ENCODE results near the gene RPUSD3.

The RPUSD3 gene

DNA sequence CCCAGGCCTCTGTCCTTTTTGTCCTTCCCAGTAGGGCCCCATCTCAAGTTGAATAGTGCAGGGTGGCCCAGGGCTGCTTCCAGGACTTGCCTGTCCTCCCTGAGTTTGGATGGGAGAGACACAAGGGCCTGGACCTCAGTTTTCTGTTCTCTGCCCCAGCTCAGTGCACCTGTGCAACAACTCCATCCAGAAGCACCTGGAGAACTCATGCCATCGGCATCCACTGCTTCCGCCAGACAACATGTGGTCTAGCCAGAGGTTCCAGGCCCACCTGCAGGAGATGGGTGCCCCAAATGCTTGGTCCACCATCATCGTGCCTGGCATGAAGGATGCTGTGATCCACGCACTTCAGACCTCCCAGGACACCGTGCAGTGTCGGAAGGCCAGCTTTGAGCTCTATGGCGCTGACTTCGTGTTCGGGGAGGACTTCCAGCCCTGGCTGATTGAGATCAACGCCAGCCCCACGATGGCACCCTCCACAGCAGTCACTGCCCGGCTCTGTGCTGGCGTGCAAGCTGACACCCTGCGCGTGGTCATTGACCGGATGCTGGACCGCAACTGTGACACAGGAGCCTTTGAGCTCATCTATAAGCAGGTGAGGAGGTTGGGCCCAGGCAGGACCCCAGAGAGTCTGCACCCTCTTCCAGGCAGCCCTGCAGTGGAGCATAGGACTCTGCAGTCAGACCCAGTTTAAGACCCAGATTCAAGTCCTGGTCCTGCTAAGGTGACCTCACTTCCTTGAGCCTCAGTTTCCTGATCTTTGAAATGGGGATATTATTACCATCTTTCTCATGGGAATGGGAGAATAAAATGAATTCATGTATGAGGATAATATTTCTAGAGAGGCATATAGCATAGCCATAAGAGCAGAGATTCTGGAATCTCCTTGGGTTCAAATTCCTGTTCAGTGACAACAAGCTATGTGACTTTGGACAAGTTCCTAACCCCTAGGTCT is 14.7 kb downstream of the RPUSD3 start:
- no peak for DNase-seq

DNA sequence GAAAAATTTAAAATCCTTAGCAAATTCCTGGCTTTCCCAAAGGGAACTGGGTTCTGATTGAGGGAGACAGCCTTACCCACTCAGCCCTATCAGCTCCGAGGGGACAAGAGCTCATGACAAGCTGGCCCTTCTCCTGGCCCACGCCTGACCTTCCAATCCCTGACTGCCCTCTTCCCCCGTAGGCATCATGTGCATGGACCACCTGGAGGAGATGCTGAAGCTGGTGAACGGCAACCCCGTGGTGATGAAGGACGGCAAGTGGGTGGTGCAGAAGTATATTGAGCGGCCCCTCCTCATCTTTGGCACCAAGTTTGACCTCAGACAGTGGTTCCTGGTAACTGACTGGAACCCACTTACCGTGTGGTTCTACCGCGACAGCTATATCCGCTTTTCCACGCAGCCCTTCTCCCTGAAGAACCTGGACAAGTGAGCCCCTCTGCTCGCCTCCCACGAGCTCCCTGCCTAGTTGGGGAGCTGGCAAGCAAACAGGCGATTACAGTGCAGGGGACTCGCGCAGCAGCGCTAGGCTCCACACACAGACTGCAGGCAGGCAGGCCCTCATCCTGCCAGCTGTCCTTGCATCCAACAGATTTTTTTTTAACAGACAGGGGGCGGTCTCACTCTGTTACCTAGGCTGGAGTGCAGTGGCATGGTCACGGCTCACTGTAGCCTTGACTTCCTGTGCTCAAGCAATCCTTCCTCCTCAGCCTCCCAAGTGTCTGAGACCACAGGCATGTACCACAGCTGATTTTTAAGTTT is 16.8 kb downstream of the RPUSD3 start:
- DNase-seq, result no peak

DNA sequence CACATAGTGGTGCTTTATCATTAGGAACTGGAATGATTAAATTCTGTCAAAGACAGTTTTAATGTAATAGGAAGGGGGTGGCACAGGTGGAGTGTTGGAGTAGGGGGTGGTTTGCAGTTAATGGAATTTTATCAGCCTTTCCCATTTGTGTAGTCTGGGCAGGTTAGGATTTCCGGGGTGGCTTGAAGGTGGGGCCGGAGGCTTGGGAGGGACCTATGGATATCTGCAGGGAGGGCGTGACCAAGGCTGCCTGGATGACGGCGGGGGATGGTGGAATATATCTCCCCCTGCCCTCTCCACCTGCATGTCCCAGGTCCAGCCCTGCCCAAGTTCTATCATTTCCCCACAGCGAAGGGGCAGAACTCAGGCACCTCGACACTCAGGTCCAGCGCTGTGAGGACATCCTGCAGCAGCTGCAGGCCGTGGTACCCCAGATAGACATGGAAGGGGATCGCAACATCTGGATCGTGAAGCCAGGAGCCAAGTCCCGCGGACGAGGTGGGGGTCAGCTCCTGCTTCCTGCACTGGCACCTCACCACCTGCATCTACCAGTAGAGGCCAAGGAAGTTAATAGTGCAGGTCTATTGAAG is 18.3 kb downstream of the RPUSD3 start:
- DNase-seq, result no peak

DNA sequence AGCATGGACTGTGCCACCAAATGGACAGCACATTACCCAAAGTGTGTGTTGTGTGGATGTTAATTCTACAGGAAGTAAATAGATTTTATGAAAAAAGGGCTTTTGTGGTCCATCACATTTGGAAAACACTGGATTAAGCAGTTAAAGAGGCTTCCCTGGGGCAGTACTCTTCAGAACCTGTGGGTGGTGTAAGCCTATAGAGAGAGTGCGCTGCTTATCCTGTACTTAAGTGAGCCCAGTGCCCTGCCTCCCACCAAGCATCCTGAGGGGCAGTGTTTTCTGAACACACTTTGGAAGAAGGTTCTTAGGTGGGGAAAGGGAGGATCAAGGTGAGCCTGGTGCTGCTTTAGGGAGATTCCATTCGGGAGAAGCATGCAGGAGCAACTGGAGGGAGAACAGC is 22.9 kb downstream of the RPUSD3 start:
- no peak for DNase-seq

DNA sequence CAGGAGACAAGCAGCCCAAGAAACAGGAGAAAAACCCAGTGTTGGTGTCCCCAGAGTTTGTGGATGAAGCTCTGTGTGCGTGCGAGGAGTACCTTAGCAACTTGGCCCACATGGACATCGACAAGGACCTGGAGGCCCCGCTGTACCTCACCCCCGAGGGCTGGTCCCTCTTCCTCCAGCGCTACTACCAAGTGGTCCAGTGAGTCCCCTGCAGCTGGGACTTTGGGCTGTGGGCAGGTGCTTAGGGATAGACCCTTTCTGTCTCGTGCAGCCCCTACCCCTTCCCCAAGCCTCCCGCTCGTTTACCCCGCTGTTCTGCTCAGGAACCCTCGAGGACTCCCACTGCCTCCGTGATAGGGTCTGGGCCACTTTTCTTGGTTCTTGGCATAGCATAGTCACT is 23.3 kb downstream of the RPUSD3 start:
- DNase-seq, result no peak

DNA sequence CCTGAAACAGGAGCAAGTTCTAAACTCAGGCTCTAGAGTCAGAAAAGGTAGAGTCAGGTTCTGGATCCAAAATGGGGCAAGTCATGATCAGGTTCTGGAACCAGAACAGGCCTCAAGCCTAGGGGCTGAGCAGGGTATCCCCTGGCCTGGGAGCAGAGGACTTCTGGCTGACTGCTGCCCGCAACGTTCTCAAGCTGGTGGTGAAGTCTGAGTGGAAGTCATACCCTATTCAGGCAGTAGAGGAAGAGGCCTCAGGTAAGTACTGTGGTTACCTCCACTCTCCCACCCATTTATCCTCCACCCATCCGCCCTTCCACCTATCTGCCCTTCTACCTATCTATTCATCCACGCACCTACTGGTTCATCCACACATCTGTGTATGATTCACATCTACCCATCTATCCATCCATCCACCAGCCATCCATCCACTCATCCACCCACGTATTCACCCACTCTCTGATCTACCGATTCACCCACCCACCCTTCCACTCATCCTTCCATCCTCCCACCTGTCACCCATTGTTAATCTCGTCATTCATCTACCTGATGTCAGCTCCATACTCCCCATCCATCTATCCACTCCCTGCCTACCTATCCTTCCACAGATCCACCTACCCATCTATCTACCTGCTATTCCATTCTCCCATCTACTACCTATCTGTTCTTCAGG is 25.0 kb downstream of the RPUSD3 start:
- no peak for DNase-seq

DNA sequence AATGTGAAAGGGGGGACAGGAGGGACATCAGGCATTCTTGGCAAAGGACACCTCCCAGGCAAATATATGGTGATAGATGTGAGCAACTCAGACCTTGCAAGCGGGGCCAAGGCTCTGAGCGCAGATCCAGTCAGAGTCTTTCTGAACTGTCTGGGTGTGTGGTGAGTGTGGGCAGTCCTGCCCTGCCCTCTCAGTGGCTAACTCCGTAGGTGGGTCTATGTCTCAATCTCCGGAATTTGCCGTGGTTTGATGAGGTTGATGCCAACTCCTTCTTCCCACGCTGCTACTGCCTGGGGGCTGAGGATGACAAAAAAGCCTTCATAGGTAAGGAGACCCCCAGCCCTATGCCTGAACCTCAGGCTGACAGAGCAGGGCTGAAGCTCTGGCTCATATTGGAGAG is 26.4 kb downstream of the RPUSD3 start:
- DNase-seq, result no peak

DNA sequence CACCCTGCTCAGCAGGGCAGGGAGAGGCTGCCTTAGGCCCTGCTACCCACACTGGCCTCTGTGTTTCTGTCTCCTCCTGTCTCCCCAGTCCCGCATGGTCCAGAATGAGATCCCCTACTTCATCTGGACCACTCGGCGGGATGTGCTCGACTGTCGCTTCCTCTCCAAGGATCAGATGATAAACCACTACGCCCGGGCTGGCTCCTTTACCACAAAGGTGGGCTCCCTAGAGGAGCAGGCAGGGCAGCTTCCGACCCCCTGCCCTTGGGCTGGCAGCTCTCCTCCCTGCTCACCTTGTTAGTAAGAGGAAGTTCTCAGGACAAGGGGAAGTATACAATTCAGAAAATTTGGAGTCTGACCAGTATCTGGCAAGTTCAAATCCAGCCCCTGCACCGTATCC is 27.8 kb downstream of the RPUSD3 start:
- DNase-seq, result no peak

DNA sequence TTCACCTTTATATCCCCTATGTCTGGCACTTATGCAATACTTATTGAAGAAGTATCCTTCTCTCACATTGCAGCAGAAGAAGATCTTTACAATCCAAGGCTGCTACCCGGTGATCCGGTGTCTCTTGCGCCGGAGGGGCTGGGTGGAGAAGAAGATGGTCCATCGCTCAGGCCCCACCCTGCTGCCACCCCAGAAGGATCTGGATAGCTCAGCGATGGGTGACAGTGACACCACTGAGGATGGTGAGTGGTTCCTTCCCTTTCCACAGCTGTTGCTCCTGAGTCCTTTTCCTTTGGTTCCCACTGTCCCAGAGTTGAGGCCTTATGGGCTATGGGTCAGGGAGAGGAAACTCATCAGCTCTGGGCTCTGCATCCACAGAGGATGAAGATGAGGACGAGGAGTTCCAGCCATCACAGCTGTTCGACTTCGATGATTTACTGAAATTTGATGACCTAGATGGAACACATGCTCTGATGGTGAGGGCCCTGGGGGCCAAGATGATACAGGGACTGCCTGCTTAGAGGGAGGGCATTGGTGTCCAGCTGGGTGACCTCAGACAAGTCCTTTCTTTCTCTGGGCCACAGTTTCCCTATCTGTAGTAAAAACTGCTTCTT is 30.8 kb downstream of the RPUSD3 start:
- no peak for DNase-seq

DNA sequence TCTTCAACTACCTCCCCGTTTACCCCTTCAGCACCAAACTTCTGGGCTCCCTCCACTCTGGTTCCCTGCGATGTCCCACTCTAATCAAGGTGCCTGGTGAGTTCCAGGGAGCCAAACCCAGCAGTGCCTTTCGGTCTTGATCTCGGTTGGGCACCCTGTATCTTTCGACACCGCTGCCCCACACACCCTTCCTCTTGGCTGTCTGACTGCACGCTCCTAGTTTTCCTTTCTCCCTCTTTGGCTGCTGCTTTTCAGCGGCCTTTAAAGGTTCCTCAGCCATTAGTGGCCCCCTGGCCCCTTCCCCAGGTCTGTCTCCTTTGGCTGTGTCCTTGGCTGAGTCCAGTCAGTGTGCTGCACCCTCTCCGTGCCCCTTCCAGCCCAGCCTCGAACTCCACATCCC is 33.0 kb downstream of the RPUSD3 start:
- no peak for DNase-seq

DNA sequence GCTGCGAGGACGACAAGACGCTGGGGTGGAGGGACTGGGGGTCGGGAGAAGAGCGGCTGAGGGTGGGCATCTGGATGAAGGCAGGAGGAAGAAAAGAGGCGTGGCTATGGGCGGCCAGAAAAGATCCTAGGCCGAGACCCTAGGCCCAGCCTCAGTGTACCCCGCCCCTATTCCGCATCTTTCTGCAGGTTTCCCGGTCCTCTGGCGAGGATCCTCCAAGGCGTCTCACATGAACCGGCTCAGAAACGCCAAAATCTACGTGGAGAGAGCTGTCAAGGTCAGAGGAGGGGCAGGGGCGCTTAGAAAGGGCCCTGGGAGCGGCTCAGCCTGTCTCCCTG is 33.4 kb downstream of the RPUSD3 start:
- no peak for DNase-seq

DNA sequence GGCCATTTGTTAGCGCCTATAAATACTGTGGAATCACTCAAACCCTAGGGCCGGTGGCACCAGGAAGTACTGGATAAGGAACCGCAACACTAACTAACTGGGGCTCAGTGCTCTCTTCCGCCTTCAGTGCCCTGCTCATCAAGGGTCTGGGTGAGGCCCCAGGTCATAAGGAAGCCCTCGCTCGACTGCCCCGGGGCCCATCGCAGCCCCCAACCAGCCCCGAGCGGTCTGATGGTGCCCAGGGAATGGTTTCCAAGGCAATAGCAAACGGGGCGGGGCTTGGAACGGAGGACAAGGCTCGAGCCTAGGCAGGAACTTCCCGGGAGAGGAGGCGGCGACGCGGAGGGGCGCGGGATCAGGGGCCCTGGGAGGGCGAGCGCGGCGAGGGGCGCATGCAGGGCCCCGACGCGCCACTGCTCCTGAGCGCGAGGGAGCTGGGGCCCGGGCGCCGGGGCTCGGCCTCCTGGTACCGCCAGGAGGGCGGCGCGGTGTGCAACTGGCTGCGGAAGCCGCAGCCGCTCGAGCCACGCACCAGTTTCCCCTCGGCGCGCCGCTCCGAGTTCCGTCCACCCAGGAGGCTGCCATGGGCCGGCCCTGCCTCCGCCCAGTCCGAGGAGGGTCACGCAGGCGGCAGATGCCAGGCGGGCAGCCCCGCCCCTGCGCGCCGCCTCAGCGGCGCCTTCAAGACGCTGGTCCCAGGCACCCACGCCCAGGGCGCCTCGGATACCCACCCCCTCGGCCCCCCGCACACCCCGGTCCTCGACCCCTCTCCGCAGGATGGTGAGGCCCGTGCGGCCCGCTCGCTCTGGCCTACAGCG is 34.0 kb downstream of the RPUSD3 start, which contains the start of gene TTLL3:
Gene TTLL3 (plus strand): TSS at position 648 of the 818 bp plus-strand sequence. CDS start 400 bp downstream, outside the sequence.
- peak; percentile 39 for DNase-seq

DNA sequence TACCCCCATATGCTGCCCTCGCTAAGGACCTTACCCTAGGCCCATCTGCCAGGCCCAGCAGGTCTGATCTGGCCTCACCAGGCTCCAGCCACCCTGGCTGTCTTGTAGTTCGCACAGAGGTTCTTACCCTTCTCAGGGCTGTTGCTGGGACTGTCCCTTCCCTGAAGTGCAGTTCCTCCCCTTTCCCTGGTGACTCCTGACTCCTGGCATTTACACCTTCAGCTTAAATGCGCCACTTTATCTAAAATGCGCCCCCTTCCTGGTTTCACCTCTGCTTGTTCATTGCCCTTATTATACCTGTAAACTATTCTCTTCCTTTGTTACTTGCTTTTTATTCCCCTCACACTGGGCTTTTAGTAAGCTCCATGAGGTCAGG is 34.6 kb downstream of the RPUSD3 start:
- DNase-seq, result no peak

DNA sequence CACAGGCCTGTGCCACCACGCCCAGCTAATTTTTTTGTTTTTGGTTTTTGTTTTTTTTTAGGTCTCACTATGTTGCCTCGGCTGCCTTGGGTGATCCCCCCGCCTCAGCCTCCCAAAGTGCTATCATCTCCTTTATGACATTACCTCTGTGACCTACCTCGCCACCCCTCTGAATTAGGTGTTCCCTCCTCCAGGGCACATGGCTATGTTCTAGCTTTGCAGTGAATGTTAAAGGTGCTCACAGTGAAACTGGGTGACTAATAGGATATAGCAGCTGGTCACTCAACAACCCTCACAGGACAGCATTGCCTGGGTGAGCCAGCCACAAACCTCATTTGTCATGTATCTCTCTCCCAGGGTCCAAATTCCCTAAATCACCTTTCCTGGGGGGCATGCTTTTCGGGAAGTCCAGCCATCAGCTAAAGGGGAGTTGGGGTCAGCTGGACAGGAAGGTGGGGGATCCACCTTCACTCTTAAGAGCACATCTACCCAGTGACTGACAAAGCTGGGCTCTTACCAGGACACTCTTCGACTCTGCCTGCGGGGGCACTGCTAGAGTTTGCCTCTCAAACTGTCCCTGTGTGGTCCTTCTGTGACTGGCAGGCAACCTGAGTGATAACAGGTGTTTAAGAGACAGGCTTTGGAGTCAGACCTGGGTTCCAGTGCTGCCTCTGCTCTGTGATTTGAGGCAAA is 35.3 kb downstream of the RPUSD3 start:
- DNase-seq, result peak; percentile 28

DNA sequence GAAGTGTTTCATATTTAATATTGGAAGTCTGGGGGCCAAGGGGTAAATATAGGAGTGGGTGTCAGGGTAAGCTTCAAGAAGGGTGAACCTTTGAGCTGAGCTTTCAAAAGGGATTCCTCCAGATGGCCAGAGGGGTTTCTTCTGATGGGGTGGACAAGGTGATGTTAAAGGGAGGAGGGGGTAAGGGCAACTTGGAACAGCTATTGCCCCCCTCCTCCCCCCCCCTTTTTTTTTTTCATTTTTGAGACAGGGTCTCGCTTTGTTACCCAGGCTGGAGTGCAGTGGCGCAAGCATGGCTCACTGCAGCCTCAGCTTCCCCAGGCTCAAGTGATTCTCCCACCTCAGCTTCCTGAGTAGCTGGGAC is 35.8 kb downstream of the RPUSD3 start:
- no peak for DNase-seq

DNA sequence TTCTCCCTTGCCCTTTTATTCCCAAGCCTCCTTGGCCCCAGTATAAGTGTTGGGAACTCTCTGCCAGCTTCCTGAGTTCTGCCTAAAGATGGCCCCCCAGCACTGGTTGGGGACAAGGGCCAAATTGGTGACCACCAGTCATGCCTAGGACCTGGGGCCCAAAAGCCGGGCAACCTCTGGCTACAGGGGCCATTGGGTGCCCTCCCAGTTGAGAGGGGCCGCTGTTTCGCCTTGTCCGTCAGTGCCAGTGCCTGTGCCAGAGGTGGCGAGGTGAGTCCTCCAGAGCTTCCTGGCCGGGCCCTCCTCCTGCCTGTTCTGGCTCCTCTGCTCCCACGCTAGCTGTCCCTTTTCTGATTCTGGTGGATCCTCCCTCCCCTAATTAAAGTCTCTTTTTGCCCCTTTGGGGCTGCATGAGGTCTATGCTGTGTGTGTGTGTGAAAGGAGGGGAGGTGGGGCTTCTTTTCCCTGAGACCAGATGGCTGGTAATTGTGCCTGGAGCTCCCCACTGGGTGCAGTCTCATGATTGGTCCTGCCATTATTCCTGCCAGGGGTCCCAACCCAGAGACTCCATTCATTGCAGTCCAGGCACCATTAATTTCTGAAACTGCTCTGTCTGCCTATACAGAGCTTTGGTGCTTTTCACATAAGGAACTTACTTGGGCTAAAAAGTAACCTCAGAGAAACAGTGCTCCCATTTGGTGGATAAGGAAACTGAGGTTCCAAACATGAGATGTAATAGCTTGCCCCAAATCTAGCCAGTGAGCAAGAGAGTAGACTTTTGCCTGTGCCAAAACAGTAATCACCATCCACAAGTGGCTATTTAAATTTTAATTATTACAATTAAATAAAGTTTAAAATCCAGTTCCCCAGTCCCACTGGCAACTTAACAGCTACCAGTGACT is 36.9 kb downstream of the RPUSD3 start:
- no peak for DNase-seq

DNA sequence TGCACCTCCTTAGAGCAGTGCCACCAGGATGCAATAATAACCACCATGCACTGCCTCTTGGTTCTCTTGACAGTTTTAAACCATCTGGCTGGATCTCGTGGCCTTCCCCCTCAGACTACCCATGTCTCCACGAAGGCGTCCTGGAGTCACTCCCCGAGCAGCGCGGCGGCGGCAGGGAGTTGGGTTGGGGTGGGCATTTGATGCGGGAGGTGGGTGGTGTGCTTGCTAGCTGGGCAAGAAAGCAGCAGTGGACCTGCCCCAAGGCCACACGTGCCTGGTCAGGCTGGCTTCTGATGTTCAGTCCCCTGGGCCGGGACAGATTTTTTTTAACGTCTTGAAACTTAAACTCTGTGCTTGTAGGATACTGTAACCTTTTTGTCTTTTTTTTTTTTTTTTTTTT is 37.7 kb downstream of the RPUSD3 start:
- DNase-seq, result no peak

DNA sequence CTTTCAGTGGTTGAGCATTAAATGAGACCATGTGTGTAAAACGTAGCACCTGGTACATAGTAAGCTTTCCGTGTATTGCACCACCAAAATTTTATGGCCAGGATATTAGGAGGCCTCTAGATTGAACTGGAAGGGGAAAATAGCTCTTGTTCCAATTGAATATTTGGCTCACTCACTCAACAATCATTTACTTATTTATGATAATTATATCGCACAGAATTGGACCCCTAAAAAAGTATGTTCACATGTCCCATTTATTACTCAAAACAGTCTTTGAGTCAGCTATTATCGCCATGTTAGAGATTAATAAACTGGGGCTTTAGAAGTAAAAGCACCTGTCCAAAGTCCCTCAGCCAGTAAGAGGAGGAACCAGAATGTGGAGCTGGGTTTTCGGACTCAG is 38.8 kb downstream of the RPUSD3 start:
- no peak for DNase-seq

DNA sequence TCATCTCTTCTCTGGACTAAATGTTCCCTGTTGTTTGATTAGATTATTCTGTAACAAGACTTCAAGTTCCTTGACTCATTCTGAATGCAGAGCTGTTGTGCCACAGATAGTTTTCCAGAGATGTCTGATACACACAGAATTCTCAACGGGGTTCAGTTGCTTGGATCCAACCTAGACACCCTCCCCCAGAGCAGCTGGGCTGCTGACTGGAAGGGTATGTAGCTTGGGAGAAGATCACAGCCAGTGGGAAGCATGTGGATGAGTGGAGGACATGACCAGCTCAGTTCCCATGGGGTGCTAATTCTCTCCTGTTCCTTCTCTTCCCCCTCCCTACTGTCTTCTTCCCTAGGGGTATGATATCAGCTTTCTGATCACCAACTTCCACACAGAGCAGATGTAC is 40.3 kb downstream of the RPUSD3 start:
- no peak for DNase-seq

DNA sequence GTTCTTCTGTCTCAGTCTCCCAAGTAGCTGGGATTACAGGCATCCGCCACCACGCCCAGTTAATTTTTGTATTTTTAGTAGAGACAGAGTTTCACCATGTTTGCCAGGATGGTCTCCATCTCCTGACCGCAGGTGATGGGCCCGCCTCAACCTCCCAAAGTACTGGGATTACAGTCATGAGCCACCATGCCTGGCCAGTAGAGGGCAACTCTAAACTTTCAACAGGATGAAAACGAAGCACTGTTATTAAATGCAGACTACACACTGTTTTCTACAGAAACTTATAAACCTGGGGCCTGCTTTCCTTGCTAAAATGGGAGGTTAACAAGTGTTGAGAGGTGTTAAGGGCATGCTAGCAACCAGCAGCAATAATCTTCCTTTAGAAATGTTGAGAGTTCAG is 43.3 kb downstream of the RPUSD3 start:
- DNase-seq, result no peak

All from kidney glomerular epithelial cell (primary cell).